SK-N-MC (cell line): ENCODE data around the gene NYAP2.

Experiments used
- DNase-seq: peaks from one replicate; pipeline ENCODE4 v3.0.0-alpha.2; 2011; ENCODE audit warnings: low read depth, low spot score
- H3K27ac ChIP-seq: fragments of 200-600 bp; sonication (generic); 2 replicates; pipeline ENCODE4 v1.5.1; 2016; ENCODE audit warnings: mixed run types
- H3K36me3 ChIP-seq: fragments of 200-600 bp; sonication (generic); 2 replicates; pipeline ENCODE4 v1.6.1; 2017; ENCODE audit warnings: antibody characterized with exemption, low read length, mixed read lengths; ENCODE audit not compliant: insufficient read depth
- H3K4me3 ChIP-seq: fragments of 200-600 bp; sonication (generic); 2 replicates; pipeline ENCODE4 v1.5.1; 2016
- H3K9ac ChIP-seq: fragments of 200-600 bp; sonication (generic); 2 replicates; pipeline ENCODE4 v1.8.0; 2017; ENCODE audit warnings: mixed run types, mixed read lengths; ENCODE audit not compliant: insufficient read length
- H3K9me3 ChIP-seq: fragments of 200-600 bp; sonication (generic); 2 replicates; pipeline ENCODE4 v1.6.1; 2017; ENCODE audit warnings: low read depth, mild to moderate bottlenecking, antibody characterized with exemption, low read length, moderate library complexity, mixed read lengths
- EZH2 ChIP-seq: fragments of 200-600 bp; sonication (generic); IDR thresholded peaks from one replicate; pipeline ENCODE4 v1.6.1; 2017; ENCODE audit warnings: antibody characterized with exemption
- FOXP2 ChIP-seq: optimal IDR thresholded peaks from 2 replicates; pipeline ENCODE3; 2011; ENCODE audit warnings: mild to moderate bottlenecking, moderate library complexity; ENCODE audit not compliant: insufficient read depth; ENCODE audit errors: extremely low read length, control extremely low read depth
- POLR2AphosphoS5 ChIP-seq: IDR thresholded peaks from 2 replicates; pipeline ENCODE4 v1.6.1; 2012; ENCODE audit warnings: mild to moderate bottlenecking, low read depth, low read length, borderline replicate concordance

NYAP2 gene

GRCh38 chr2:225558399-225559071, 159.0 kb downstream of the NYAP2 start:
- H3K27ac ChIP-seq = no peak overlapping the region
- TF ChIP-seq FOXP2 (no peak), POLR2AphosphoS5 (no peak), EZH2 (no peak)
- H3K36me3 ChIP-seq = no peaks in the 10 kb centered on the region

GRCh38 chr2:225559072-225559415, 159.5 kb downstream of the NYAP2 start:
- DNase-seq = no peak
- Histone ChIP-seq H3K36me3 (no peaks in the 10 kb centered on the region), H3K27ac (no peak overlapping the region), H3K9me3 (no peaks in the 10 kb centered on the region), H3K9ac (no peak overlapping the region), H3K4me3 (no peak overlapping the region)
- no peak for TF ChIP-seq FOXP2
- no peak for TF ChIP-seq POLR2AphosphoS5
- TF ChIP-seq EZH2 = no peak

More at GRCh38 chr2:225558399-225559071, 159.0 kb downstream of the NYAP2 start:
- Histone ChIP-seq H3K9me3 (no peaks in the 10 kb centered on the region), H3K4me3 (no peak overlapping the region), H3K9ac (no peak overlapping the region)
- DNase-seq = no peak

- Histone ChIP-seq H3K36me3 (no peaks in the 10 kb centered on the region), H3K9ac (no peak overlapping the region), H3K27ac (no peak overlapping the region), H3K9me3 (no peaks in the 10 kb centered on the region), H3K4me3 (no peak overlapping the region)
- no peak for TF ChIP-seq FOXP2
- no peak for TF ChIP-seq EZH2
- no peak for TF ChIP-seq POLR2AphosphoS5
- DNase-seq = no peak
Observed at GRCh38 chr2:225566798-225567197, 167.3 kb downstream of the NYAP2 start.

DNA sequence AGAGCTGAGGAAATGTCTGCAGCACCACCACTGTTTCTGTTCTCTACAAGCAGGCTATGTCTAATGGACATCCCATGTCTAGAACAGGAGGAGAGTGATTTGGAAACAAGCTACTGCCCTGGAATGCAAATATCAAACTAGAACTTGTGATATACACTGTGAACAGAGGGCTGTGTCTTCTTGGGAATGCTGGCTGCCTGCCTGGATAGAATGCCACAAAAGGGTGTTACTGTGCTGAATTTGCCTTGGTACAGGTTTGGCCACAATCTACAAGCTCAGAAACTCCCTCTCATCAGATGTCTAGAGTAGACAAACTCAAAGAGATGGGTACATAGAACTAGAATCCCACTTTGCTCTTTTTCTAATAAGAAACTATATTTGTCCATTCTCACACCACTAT, 170.5 kb downstream of the NYAP2 start:
- DNase-seq = no peak
- no peak overlapping the region for H3K4me3 ChIP-seq
- no peak overlapping the region for H3K27ac ChIP-seq
- no peak overlapping the region for H3K9ac ChIP-seq
- no peak for TF ChIP-seq EZH2
- no peak for TF ChIP-seq FOXP2
- TF ChIP-seq POLR2AphosphoS5 = no peak
- no peaks in the 10 kb centered on the region for H3K36me3 ChIP-seq
- no peaks in the 10 kb centered on the region for H3K9me3 ChIP-seq

- no peak overlapping the region for H3K27ac ChIP-seq
- no peak for DNase-seq
- no peak overlapping the region for H3K4me3 ChIP-seq
- no peaks in the 10 kb centered on the region for H3K36me3 ChIP-seq
- TF ChIP-seq POLR2AphosphoS5 (no peak), EZH2 (no peak), FOXP2 (no peak)
- no peak overlapping the region for H3K9ac ChIP-seq
- H3K9me3 ChIP-seq = no peaks in the 10 kb centered on the region
Observed at GRCh38 chr2:225573603-225574002, 174.1 kb downstream of the NYAP2 start.

GRCh38 chr2:225574582-225575138, 175.2 kb downstream of the NYAP2 start:
- Histone ChIP-seq H3K9me3 (no peaks in the 10 kb centered on the region), H3K36me3 (no peaks in the 10 kb centered on the region), H3K9ac (no peak overlapping the region), H3K4me3 (no peak overlapping the region), H3K27ac (no peak overlapping the region)
- TF ChIP-seq POLR2AphosphoS5 = no peak
- no peak for TF ChIP-seq EZH2
- no peak for TF ChIP-seq FOXP2
- no peak for DNase-seq

GRCh38 chr2:225581135-225581534, 181.6 kb downstream of the NYAP2 start:
- Histone ChIP-seq H3K9ac (no peak overlapping the region), H3K9me3 (no peaks in the 10 kb centered on the region), H3K4me3 (no peak overlapping the region), H3K36me3 (no peaks in the 10 kb centered on the region), H3K27ac (no peak overlapping the region)
- TF ChIP-seq POLR2AphosphoS5 (no peak), EZH2 (no peak), FOXP2 (no peak)
- DNase-seq = no peak

GRCh38 chr2:225581906-225582305, 182.4 kb downstream of the NYAP2 start:
- TF ChIP-seq EZH2 (no peak), FOXP2 (no peak), POLR2AphosphoS5 (no peak)
- no peak for DNase-seq
- Histone ChIP-seq H3K9me3 (no peaks in the 10 kb centered on the region), H3K9ac (no peak overlapping the region), H3K36me3 (no peaks in the 10 kb centered on the region), H3K4me3 (no peak overlapping the region), H3K27ac (no peak overlapping the region)

- TF ChIP-seq POLR2AphosphoS5 (no peak), FOXP2 (no peak), EZH2 (no peak)
- Histone ChIP-seq H3K36me3 (no peaks in the 10 kb centered on the region), H3K9ac (no peak overlapping the region), H3K4me3 (no peak overlapping the region), H3K27ac (no peak overlapping the region), H3K9me3 (no peaks in the 10 kb centered on the region)
- no peak for DNase-seq
Observed at GRCh38 chr2:225582355-225583116, 183.0 kb downstream of the NYAP2 start.
